PC-9 (cell line): ENCODE data around the gene MIEN1. TPM values are rescaled to one million over a fixed set of nuclear protein-coding genes. Genes with fewer than 3 reads are reported as not detected.
"Not testable (repeated sequence)": the region's sequence is repeated elsewhere in the genome, so short reads cannot be mapped to it uniquely, and the experiment has no call there.

ENCODE experiments used
- BruUV-seq: library from RNA; stranded (reverse); fragments of 400-500 nt; replicated peaks from 2 replicates; lab custom pipeline; 2021; lab: Mats Ljungman, UMichigan
- CTCF ChIA-PET: fragments of 300-600 bp; sonication (Branson Sonifier 250); formaldehyde crosslinking; loops from one replicate; lab custom pipeline; 2022; ENCODE audit warnings: antibody characterized with exemption; lab: Charles Lee
- POLR2A ChIA-PET: fragments of 300-600 bp; sonication (Branson Sonifier 250); formaldehyde crosslinking; loops from one replicate; lab custom pipeline; 2022; ENCODE audit warnings: antibody characterized with exemption; ENCODE audit not compliant: unreplicated experiment; lab: Charles Lee
- DNase-seq, 2 experiments: peaks; one replicate each; pipeline versions ENCODE4 v3.0.0 to v3.0.0-alpha.2; 2015 to 2022; ENCODE audit warnings: mixed read lengths in 1 of 2
- H2AFZ ChIP-seq: fragments of 200-600 bp; sonication (generic); 2 replicates; pipeline ENCODE4 v1.8.1; 2017; ENCODE audit warnings: antibody characterized with exemption
- H3F3A ChIP-seq: fragments of 200-600 bp; sonication (generic); 2 replicates; pipeline ENCODE4 v1.8.1; 2017; ENCODE audit warnings: antibody characterized with exemption, mild to moderate bottlenecking, low read depth; ENCODE audit not compliant: insufficient read depth
- H3K27ac ChIP-seq: fragments of 200-600 bp; sonication (generic); 2 replicates; pipeline ENCODE4 v1.6.1; 2016; ENCODE audit warnings: mixed run types
- H3K27me3 ChIP-seq: fragments of 200-600 bp; sonication (generic); 2 replicates; pipeline ENCODE4 v1.6.1; 2016; ENCODE audit warnings: low read depth, mixed run types; ENCODE audit not compliant: insufficient read depth
- H3K36me3 ChIP-seq: fragments of 200-600 bp; sonication (generic); 2 replicates; pipeline ENCODE4 v1.6.1; 2016; ENCODE audit warnings: low read depth, mixed run types
- H3K4me1 ChIP-seq: fragments of 200-600 bp; sonication (generic); replicated peaks from 2 replicates; pipeline ENCODE4 v1.6.1; 2016; ENCODE audit warnings: mixed run types; ENCODE audit not compliant: insufficient read depth
- H3K4me2 ChIP-seq: fragments of 200-600 bp; sonication (generic); 2 replicates; pipeline ENCODE4 v1.6.1; 2017; ENCODE audit warnings: mixed run types
- H3K4me3 ChIP-seq: fragments of 200-600 bp; sonication (generic); 2 replicates; pipeline ENCODE4 v1.6.1; 2016; ENCODE audit warnings: mixed run types
- H3K79me2 ChIP-seq: fragments of 200-600 bp; sonication (generic); 2 replicates; pipeline ENCODE4 v1.6.1; 2017; ENCODE audit warnings: low read depth, mixed run types
- H3K9me2 ChIP-seq: fragments of 200-600 bp; sonication (generic); 2 replicates; pipeline ENCODE4 v1.8.1; 2017; ENCODE audit warnings: mild to moderate bottlenecking; ENCODE audit not compliant: insufficient read depth
- H3K9me3 ChIP-seq: fragments of 200-600 bp; sonication (generic); 2 replicates; pipeline ENCODE4 v1.8.1; 2016; ENCODE audit warnings: low read depth; ENCODE audit not compliant: insufficient read depth
- H4K20me1 ChIP-seq: fragments of 200-600 bp; sonication (generic); 2 replicates; pipeline ENCODE4 v1.8.1; 2017; ENCODE audit not compliant: insufficient read depth
- CTCF ChIP-seq: fragments of 200-600 bp; sonication (generic); conservative IDR thresholded peaks from 2 replicates; pipeline ENCODE4 v1.6.1; 2017; ENCODE audit warnings: mixed run types, antibody characterized with exemption, mild to moderate bottlenecking, moderate library complexity
- EZH2 ChIP-seq: fragments of 200-600 bp; sonication (generic); IDR thresholded peaks from 2 replicates; pipeline ENCODE4 v1.8.0; 2017; ENCODE audit warnings: antibody characterized with exemption, low read depth
- intact Hi-C: fragments of 100-400 bp; cut with micrococcal nuclease; formaldehyde crosslinking; loops from one replicate; pipeline ENCODE4 v1.10.0; 2022; ENCODE audit not compliant: unreplicated experiment
- total RNA-seq: library from RNA; stranded (reverse); gene quantifications from 2 replicates; pipeline ENCODE4 v1.2.3, GENCODE V29; 2021

MIEN1 gene
- total RNA-seq, 1 experiment from 2014 or later = 49.2 TPM

- Histone ChIP-seq H3K9me3 (no peaks in the 10 kb centered on the region), H2AFZ (no peak overlapping the region), H3K36me3 (no peaks in the 10 kb centered on the region), H3K4me3 (no peak overlapping the region), H3K27me3 (no peaks in the 10 kb centered on the region), H3K27ac (no peak overlapping the region), H4K20me1 (no peaks in the 10 kb centered on the region), H3F3A (peaks cover 33% of the 10 kb centered on the region; the same call in 1 of the 2 replicates), H3K4me2 (no peak overlapping the region), H3K79me2 (peaks cover 10% of the 10 kb centered on the region; the same call in 1 of the 2 replicates), H3K9me2 (no peaks in the 10 kb centered on the region), H3K4me1 (peaks cover 16% of the 10 kb centered on the region)
- POLR2A ChIA-PET = no interaction called here
- intact Hi-C loops = no loop called here
- TF ChIP-seq CTCF (no peak), EZH2 (no peak)
- CTCF ChIA-PET = no interaction called here
- no TSS peak for BruUV-seq
- no peak for DNase-seq
These were observed 3.7 kb downstream of the MIEN1 start for GRCh38 chr17:39726617-39727016.

- POLR2A ChIA-PET = interaction anchor here (0.7 kb wide), 1 partner anchor 181 kb away, joined by 3 read pairs; no protein-coding TSS in a partner anchor
- BruUV-seq = not testable (repeated sequence)
These were observed 4.4 kb downstream of the MIEN1 start for GRCh38 chr17:39725923-39726322.

GRCh38 chr17:39724731-39725130 is 5.6 kb downstream of the MIEN1 start:
- CTCF ChIA-PET = no interaction called here

More at GRCh38 chr17:39725923-39726322, 4.4 kb downstream of the MIEN1 start:
- intact Hi-C loops, H3K27ac ChIP-seq, H3K4me3 ChIP-seq, H3K9me2 ChIP-seq, DNase-seq, H4K20me1 ChIP-seq, H3K4me2 ChIP-seq, H3K36me3 ChIP-seq, H3K9me3 ChIP-seq, H2AFZ ChIP-seq, H3K79me2 ChIP-seq, CTCF ChIA-PET, H3K27me3 ChIP-seq: not testable (repeated sequence)
- Histone ChIP-seq H3K4me1 (peaks cover 10% of the 10 kb centered on the region), H3F3A (peaks cover 26% of the 10 kb centered on the region; the same call in 1 of the 2 replicates)

More at GRCh38 chr17:39724731-39725130, 5.6 kb downstream of the MIEN1 start:
- POLR2A ChIA-PET = no interaction called here
- DNase-seq = no peak
- Histone ChIP-seq H3K9me3 (no peaks in the 10 kb centered on the region), H3K4me2 (no peak overlapping the region), H3K9me2 (no peaks in the 10 kb centered on the region), H3K79me2 (peaks cover 7% of the 10 kb centered on the region; the same call in 1 of the 2 replicates), H2AFZ (no peak overlapping the region), H3K27me3 (no peaks in the 10 kb centered on the region), H3K36me3 (no peaks in the 10 kb centered on the region), H3F3A (peaks cover 25% of the 10 kb centered on the region; the same call in 1 of the 2 replicates), H3K4me3 (no peak overlapping the region), H3K27ac (no peak overlapping the region), H4K20me1 (no peaks in the 10 kb centered on the region), H3K4me1 (peaks cover 6% of the 10 kb centered on the region)
- no peak for TF ChIP-seq CTCF
- no peak for TF ChIP-seq EZH2
- BruUV-seq = no TSS peak
- intact Hi-C loops = no loop called here
